NCI-H748 treated with DMSO at 0.1 percent for 48 hours (cell line): Measurements from ENCODE around the gene AGFG2.

Experiments
- DNase-seq: peaks from one replicate; lab custom pipeline; 2025; lab: John Stamatoyannopoulos, UW

Gene AGFG2

GRCh38 chr7:100586266-100587025, 47.4 kb downstream of the AGFG2 start, which contains the start of gene FBXO24:
FBXO24 (plus strand) TSS chr7:100586328; CDS start chr7:100586626, 298 bp downstream.
- DNase-seq = peak; percentile 99

DNA sequence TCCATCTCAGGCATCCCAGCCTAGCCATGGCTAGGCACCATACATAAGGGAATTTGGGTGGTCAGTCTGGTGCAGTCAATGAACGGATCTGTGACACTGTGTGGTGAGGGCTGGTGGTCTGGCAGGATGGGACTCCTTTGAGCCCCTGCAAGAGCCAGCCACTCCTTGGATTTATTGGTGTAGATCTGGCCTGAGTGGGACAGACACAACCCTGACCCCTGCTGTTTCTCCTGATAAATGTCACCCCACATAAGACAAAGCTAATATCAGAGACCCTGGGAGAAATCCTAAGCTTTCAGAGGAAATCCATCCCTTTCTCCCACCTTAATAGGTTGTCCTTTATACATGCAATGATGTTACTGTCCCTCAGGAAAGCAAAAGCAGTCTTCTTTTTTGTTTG, 49.4 kb downstream of the AGFG2 start:
- no peak for DNase-seq

GRCh38 chr7:100589341-100589947, 50.4 kb downstream of the AGFG2 start:
- no peak for DNase-seq

DNA sequence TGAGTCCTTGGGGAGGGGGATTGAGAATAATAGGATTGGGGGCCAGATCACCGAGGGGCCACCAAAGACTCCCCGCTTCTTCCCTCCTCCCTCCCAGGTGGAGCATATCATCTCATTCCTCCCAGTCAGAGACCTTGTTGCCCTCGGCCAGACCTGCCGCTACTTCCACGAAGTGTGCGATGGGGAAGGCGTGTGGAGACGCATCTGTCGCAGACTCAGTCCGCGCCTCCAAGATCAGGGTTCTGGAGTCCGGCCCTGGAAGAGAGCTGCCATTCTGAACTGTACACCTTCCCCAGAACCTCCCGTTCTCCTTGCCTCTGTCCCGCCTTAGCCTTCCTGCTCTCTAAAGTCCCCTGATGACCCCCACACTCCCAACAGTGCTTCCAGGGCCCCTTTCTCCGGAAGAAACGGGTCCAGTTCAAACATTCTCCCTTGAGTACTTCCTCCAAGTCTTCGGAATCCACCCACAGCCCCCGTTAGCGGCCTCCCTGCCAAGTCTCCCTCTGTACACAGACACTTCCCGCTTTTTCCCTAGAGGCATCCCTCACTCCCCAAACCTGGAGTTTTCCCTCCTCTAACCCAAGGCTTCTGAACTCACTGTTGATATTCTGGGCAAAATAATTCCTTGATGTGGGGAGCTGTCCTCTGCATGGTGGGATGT, 51.2 kb downstream of the AGFG2 start:
- no peak for DNase-seq

DNA sequence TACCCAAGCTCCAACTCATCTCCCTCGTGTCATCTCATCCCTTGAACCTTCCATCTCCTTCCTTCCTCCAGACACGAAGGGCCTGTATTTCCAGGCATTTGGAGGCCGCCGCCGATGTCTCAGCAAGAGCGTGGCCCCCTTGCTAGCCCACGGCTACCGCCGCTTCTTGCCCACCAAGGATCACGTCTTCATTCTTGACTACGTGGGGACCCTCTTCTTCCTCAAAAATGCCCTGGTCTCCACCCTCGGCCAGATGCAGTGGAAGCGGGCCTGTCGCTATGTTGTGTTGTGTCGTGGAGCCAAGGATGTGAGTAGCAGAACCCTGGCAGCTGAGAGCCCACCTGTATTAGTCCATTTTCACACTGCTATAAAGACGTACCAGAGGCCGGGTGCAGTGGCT, 52.6 kb downstream of the AGFG2 start:
- DNase-seq = no peak

DNA sequence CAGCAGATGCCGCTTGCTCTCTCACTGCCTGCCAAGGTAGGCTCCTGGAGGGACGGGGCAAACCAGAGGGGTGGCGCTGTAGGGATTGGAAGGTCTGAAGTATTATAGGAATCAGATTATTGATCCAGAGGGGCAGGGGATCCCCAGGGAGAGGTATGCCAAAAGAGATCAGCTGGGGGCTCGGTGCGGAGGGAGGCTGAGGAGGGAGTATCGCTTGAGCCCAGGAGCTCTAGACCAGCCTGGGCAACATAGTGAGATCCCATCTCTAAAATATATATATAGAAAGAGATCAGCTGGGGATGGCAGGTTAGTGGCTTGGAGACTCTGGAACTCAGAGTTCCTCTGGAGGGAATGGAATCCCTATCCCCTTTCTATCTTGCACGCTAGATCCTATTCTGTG, 56.2 kb downstream of the AGFG2 start:
- DNase-seq = no peak

DNA sequence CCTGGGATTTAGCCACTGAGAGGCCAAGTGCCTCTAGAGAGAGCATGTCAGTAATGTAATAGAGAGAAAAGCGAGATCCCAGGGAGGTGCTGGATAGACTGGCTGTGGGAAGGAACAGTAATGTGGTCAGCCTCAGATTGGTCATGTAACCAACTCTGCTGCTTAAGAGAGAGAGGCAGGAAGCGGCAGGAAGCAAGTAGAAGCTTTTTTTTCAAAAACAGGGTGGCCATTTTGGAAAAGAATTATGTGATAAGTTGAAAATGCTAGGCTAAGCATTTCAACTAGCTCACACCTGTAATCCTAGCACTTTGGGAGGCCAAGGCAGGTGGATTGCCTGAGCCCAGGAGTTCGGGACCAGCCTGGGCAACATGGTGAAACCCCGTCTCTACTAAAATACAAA, 59.4 kb downstream of the AGFG2 start:
- DNase-seq = no peak

GRCh38 chr7:100599911-100600729, 61.1 kb downstream of the AGFG2 start:
- DNase-seq = no peak

GRCh38 chr7:100600730-100601038, 61.7 kb downstream of the AGFG2 start:
- DNase-seq = no peak

DNA sequence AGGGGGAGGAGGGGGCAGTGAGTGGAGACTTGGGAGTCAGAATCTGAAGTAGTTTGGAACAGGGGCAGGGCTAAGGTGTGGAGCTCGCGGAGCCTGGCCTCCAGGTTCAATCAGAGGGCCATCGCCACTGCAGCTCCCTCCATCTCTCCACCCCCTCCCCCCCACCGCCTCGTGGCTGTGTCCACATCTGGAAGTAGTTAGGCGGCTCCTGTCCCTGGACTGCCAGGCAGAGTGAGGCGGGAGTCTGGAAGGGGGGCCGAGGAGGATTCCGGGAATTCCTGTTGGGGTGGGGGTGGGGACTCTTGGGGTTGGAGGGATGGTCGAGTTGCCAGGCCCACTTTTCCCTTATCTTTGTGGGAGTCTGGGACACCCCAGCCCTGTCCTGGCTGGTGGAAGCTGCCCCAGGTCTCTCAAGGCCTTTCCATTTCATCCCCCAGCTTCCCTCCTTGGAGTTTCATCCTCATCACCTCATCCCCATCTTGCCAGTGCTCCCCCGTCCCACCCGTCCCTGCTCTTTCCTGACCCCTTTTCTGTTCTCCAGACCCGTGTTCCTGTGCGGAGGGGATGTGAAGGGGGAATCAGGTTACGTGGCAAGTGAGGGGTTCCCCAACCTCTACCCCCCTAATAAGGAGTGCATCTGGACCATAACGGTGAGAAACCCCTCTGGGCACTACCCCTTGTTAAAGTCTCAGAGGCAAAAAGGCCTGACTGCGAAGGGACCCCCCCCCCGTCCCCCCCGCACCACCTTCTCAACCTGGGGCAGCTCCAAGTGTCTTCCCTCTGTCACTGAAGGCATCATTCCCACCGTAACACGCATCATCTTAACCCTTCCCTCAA, 64.1 kb downstream of the AGFG2 start:
- DNase-seq = no peak

DNA sequence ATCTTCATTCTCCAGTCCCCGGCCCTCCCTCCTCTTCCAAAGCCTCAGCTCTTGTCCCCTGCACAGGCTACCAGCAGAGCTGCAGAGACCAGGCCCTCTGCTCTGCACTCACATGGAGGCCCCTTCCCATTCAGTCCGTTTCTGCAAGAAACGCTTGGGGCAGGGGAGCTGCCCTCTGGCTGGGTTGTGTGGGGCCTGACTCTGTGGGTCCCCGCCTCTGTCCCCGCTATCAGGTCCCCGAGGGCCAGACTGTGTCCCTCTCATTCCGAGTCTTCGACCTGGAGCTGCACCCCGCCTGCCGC, 64.7 kb downstream of the AGFG2 start:
- DNase-seq = no peak

GRCh38 chr7:100604028-100604975, 65.3 kb downstream of the AGFG2 start:
- peak; percentile 46 for DNase-seq

DNA sequence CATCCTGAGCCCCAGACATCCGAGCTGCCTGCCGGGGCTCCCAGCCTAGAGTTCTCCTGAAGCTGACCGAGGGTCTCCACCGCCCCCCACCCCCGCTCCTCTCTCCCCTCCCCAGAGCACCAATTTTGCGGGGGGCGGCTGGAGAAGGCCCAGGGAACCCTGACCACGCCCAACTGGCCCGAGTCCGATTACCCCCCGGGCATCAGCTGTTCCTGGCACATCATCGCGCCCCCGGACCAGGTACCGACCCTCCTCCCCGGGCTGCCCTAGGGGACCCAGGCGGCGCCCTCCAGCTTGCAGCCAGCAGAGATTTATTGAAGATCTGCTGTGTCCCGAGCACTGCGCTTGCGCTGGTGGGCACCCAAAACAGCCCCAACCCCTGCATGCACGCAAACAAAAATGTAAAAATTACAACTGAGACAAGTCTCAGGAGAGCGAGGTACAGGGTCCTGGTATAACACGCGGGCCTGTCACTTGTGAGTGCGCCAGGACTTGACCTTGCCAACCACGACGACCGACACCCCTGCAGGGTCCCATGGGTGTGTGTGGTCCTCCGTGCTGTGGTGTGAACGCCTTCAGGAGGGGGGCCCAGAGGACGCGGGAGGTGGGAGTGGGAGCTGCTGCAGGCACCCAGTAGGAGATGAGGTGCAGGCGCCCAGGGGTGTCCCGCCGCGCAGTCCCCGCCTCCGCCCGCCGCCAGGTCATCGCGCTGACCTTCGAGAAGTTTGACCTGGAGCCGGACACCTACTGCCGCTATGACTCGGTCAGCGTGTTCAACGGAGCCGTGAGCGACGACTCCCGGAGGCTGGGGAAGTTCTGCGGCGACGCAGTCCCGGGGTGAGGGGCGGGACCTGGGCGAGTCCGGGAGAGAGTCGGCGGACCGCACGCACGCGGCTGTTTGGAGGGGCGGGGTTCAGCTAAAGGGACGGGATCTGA, 66.2 kb downstream of the AGFG2 start:
- no peak for DNase-seq

- DNase-seq = no peak
These were observed 67.3 kb downstream of the AGFG2 start for GRCh38 chr7:100606313-100606712.

- no peak for DNase-seq
These were observed 68.1 kb downstream of the AGFG2 start for GRCh38 chr7:100607111-100607510.

- no peak for DNase-seq
These were observed 71.0 kb downstream of the AGFG2 start for GRCh38 chr7:100609958-100610357.

GRCh38 chr7:100611983-100612729, 73.2 kb downstream of the AGFG2 start, which contains the start of gene MOSPD3:
MOSPD3 (plus strand) TSS chr7:100612540; CDS start chr7:100612792, 252 bp downstream.
- DNase-seq = peak; percentile 98

- no peak for DNase-seq
These were observed 73.9 kb downstream of the AGFG2 start for GRCh38 chr7:100612730-100613390.
